Measurements from ENCODE around the gene DLG5.

DNA sequence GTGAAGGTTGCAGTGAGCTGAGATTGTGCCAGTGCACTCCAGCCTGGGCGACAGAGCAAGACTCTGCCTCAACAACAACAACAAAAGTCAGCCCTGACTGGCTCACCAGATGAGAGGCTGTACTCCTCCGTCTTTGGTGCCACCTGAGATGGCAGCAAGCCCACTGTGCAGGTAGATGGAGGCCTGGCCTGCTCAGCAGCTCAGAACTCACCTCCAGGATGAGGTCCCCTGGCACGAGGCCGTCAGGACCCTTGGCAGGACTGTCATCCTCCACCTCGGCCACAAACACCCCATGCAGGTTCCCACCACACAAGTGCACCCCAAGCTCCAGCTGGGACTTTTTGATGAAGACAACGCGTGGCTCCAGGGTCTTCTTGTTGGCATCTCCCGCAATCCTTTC lies 117.2 kb downstream of the DLG5 start:
- TF ChIP-seq, protein P1, sequence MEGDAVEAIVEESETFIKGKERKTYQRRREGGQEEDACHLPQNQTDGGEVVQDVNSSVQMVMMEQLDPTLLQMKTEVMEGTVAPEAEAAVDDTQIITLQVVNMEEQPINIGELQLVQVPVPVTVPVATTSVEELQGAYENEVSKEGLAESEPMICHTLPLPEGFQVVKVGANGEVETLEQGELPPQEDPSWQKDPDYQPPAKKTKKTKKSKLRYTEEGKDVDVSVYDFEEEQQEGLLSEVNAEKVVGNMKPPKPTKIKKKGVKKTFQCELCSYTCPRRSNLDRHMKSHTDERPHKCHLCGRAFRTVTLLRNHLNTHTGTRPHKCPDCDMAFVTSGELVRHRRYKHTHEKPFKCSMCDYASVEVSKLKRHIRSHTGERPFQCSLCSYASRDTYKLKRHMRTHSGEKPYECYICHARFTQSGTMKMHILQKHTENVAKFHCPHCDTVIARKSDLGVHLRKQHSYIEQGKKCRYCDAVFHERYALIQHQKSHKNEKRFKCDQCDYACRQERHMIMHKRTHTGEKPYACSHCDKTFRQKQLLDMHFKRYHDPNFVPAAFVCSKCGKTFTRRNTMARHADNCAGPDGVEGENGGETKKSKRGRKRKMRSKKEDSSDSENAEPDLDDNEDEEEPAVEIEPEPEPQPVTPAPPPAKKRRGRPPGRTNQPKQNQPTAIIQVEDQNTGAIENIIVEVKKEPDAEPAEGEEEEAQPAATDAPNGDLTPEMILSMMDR (IDR thresholded peaks at IDR 0.05): no peak
- TF ChIP-seq EZH2 (IDR thresholded peaks at IDR 0.05) (no peak), EZH2phosphoT487 (IDR thresholded peaks at IDR 0.05) (no peak)
